DLD1 (cell line): Measurements from ENCODE around the gene UBAC1.
"Not testable (repeated sequence)": the region's sequence is repeated elsewhere in the genome, so short reads cannot be mapped to it uniquely, and the experiment has no call there.

Experiments
- in situ Hi-C: cut with HindIII; loops from 2 replicates; pipeline ENCODE4 v1.10.0; 2017; ENCODE audit warnings: low sequenced_read_pairs

Gene UBAC1

GRCh38 chr9:135925496-135926133 is 35.6 kb downstream of the UBAC1 start:
- in situ Hi-C loops, result no loop called here

- in situ Hi-C loops, result no loop called here
These were observed 36.4 kb downstream of the UBAC1 start for GRCh38 chr9:135924628-135925338.

- in situ Hi-C loops, result no loop called here
These were observed 37.7 kb downstream of the UBAC1 start for GRCh38 chr9:135923508-135923907.

- in situ Hi-C loops, result no loop called here
These were observed 39.3 kb downstream of the UBAC1 start for GRCh38 chr9:135921749-135922310.

- in situ Hi-C loops, result no loop called here
These were observed 40.1 kb downstream of the UBAC1 start for GRCh38 chr9:135920973-135921585.

GRCh38 chr9:135920256-135920930 is 40.8 kb downstream of the UBAC1 start:
- in situ Hi-C loops, result no loop called here

- in situ Hi-C loops, result no loop called here
These were observed 41.8 kb downstream of the UBAC1 start for GRCh38 chr9:135919318-135919890.

- in situ Hi-C loops, result not testable (repeated sequence)
These were observed 44.9 kb downstream of the UBAC1 start for GRCh38 chr9:135916227-135916626.

- in situ Hi-C loops, result no loop called here
These were observed 46.3 kb downstream of the UBAC1 start for GRCh38 chr9:135914921-135915320.

- in situ Hi-C loops, result not testable (repeated sequence)
These were observed 49.9 kb downstream of the UBAC1 start for GRCh38 chr9:135911233-135911632.

GRCh38 chr9:135910757-135911156 is 50.4 kb downstream of the UBAC1 start:
- in situ Hi-C loops, result no loop called here

GRCh38 chr9:135910216-135910615 is 51.0 kb downstream of the UBAC1 start:
- in situ Hi-C loops, result no loop called here

- in situ Hi-C loops, result no loop called here
These were observed 51.8 kb downstream of the UBAC1 start for GRCh38 chr9:135909371-135909770.

GRCh38 chr9:135908754-135909204 is 52.4 kb downstream of the UBAC1 start:
- in situ Hi-C loops, result no loop called here

- in situ Hi-C loops, result no loop called here
These were observed 53.0 kb downstream of the UBAC1 start for GRCh38 chr9:135908093-135908753.

GRCh38 chr9:135907431-135908092 is 53.6 kb downstream of the UBAC1 start, which contains the start of gene CAMSAP1:
CAMSAP1 (minus strand) TSS chr9:135907546; CDS start chr9:135907159, 387 bp downstream.
- in situ Hi-C loops, result no loop called here

GRCh38 chr9:135907006-135907430 is 54.2 kb downstream of the UBAC1 start:
- in situ Hi-C loops, result no loop called here

- in situ Hi-C loops, result no loop called here
These were observed 54.7 kb downstream of the UBAC1 start for GRCh38 chr9:135906291-135907005.
